MCF 10A (cell line): ENCODE results near the gene NBPF3. TPM values are rescaled to one million over a fixed set of nuclear protein-coding genes. Genes with fewer than 3 reads are reported as not detected.

Source experiments
- BruUV-seq: library from RNA; stranded (reverse); fragments of 400-500 nt; replicated peaks from 2 replicates; lab custom pipeline; 2021; lab: Mats Ljungman, UMichigan
- CTCF ChIA-PET: fragments of 300-600 bp; sonication (Branson Sonifier 250); formaldehyde crosslinking; extraction: SDS; loops from one replicate; lab custom pipeline; 2021; ENCODE audit warnings: antibody characterized with exemption, inconsistent platforms; lab: Yijun Ruan, JAX
- POLR2A ChIA-PET: fragments of 300-600, 350-650 bp; sonication (Branson Sonifier 250); formaldehyde crosslinking; extraction: SDS; loops from one replicate; lab custom pipeline; 2020; ENCODE audit warnings: antibody characterized with exemption, inconsistent platforms; lab: Yijun Ruan, JAX
- DNase-seq: peaks from one replicate; pipeline ENCODE4 v3.0.0-alpha.2; 2018; ENCODE audit not compliant: unreplicated experiment
- H3K27ac Mint-ChIP-seq: one replicate; pipeline ENCODE4 v1.8.0; 2022; ENCODE audit warnings: mild to moderate bottlenecking, low read depth, mixed read lengths; ENCODE audit not compliant: unreplicated experiment
- H3K27me3 Mint-ChIP-seq: one replicate; pipeline ENCODE4 v1.8.0; 2022; ENCODE audit warnings: mixed read lengths; ENCODE audit not compliant: insufficient read depth, unreplicated experiment
- H3K36me3 Mint-ChIP-seq: one replicate; pipeline ENCODE4 v1.8.0; 2022; ENCODE audit warnings: mild to moderate bottlenecking, moderate library complexity, mixed read lengths; ENCODE audit not compliant: insufficient read depth, unreplicated experiment
- H3K4me1 Mint-ChIP-seq: one replicate; pipeline ENCODE4 v1.8.0; 2022; ENCODE audit warnings: mixed read lengths; ENCODE audit not compliant: insufficient read depth, unreplicated experiment
- H3K4me3 Mint-ChIP-seq: one replicate; pipeline ENCODE4 v1.8.0; 2022; ENCODE audit warnings: mild to moderate bottlenecking, moderate library complexity, mixed read lengths; ENCODE audit not compliant: unreplicated experiment
- H3K9me3 Mint-ChIP-seq: one replicate; pipeline ENCODE4 v1.8.0; 2022; ENCODE audit warnings: mixed read lengths; ENCODE audit not compliant: unreplicated experiment
- intact Hi-C: fragments of 100-400 bp; cut with micrococcal nuclease; formaldehyde crosslinking; loops from 2 replicates; pipeline ENCODE4 v1.14.1; 2022
- total RNA-seq: library from RNA; stranded (reverse); gene quantifications from 2 replicates; pipeline ENCODE4 v1.2.3, GENCODE V29; 2022
- TF ChIP-seq, protein P1 (sequence below): fragments of 200-600 bp; IDR thresholded peaks from one replicate; pipeline ENCODE4 v1.8.0; 2022; ENCODE audit warnings: antibody characterized with exemption, mild to moderate bottlenecking; ENCODE audit not compliant: unreplicated experiment

Gene NBPF3
- total RNA-seq, 1 experiment from 2014 or later = 6.5 TPM

DNA sequence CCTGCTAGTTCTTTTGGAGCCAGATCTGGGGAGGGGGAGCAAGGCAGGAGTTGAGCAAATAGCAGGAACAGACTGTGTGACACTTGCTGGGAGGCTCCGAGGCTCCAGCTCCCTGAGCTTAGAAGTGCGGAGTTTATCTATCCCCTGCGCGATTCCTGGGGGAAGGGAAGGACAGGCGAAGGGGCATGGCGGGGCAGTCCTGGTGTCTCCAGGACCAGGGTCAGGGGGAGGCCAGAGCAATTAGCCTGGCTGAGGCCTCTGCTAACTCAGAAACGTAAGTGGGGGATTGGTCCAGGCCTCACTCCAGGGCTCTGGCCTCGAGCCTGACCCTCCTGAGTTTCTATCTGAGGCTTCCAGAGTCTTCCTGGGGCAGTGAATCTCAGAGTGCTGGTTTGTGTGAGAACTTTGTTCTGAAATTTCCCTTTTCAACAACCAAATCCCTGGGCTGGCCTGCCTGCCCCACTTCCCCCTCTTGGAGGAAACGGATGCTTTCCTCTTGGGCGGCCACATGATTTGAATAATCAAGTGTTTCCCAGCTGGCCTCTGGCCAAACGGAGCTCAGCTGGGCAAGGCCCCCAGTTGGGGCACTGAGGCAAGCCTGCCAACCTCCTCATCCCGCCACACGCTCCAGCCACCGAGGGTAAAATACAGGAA, 84.9 kb downstream of the NBPF3 start:
- Mint-ChIP-seq H3K36me3 (no peaks in the 10 kb centered on the region), H3K27me3 (peaks cover 7% of the 10 kb centered on the region), H3K9me3 (no peaks in the 10 kb centered on the region), H3K27ac (no peak overlapping the region), H3K4me1 (no peaks in the 10 kb centered on the region), H3K4me3 (no peak overlapping the region)
- intact Hi-C loops = no loop called here
- ChIA-PET CTCF (interaction anchor here (0.7 to 1.1 kb wide), 2 partner anchors 153 to 1983 kb away, joined by 3 to 4 read pairs; no protein-coding TSS in a partner anchor), POLR2A (no interaction called here)
- BruUV-seq = no TSS peak
- TF ChIP-seq, protein P1, sequence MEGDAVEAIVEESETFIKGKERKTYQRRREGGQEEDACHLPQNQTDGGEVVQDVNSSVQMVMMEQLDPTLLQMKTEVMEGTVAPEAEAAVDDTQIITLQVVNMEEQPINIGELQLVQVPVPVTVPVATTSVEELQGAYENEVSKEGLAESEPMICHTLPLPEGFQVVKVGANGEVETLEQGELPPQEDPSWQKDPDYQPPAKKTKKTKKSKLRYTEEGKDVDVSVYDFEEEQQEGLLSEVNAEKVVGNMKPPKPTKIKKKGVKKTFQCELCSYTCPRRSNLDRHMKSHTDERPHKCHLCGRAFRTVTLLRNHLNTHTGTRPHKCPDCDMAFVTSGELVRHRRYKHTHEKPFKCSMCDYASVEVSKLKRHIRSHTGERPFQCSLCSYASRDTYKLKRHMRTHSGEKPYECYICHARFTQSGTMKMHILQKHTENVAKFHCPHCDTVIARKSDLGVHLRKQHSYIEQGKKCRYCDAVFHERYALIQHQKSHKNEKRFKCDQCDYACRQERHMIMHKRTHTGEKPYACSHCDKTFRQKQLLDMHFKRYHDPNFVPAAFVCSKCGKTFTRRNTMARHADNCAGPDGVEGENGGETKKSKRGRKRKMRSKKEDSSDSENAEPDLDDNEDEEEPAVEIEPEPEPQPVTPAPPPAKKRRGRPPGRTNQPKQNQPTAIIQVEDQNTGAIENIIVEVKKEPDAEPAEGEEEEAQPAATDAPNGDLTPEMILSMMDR = no peak
- no peak for DNase-seq

GRCh38 chr1:21525340-21525717, 85.4 kb downstream of the NBPF3 start:
- POLR2A ChIA-PET = interaction anchor here (1.7 kb wide), 1 partner anchor 9 kb away, joined by 5 read pairs; no protein-coding TSS in a partner anchor
- no peaks in the 10 kb centered on the region for H3K9me3 Mint-ChIP-seq
- BruUV-seq = no TSS peak
- CTCF ChIA-PET = interaction anchor here (0.7 kb wide), 1 partner anchor 1982 kb away, joined by 3 read pairs; no protein-coding TSS in a partner anchor
- no peak for DNase-seq
- H3K36me3 Mint-ChIP-seq = no peaks in the 10 kb centered on the region
- TF ChIP-seq, protein P1 = no peak
- no peak overlapping the region for H3K4me3 Mint-ChIP-seq
- peaks cover 12% of the 10 kb centered on the region for H3K27me3 Mint-ChIP-seq
- intact Hi-C loops = no loop called here
- H3K27ac Mint-ChIP-seq = no peak overlapping the region
- H3K4me1 Mint-ChIP-seq = no peaks in the 10 kb centered on the region

DNA sequence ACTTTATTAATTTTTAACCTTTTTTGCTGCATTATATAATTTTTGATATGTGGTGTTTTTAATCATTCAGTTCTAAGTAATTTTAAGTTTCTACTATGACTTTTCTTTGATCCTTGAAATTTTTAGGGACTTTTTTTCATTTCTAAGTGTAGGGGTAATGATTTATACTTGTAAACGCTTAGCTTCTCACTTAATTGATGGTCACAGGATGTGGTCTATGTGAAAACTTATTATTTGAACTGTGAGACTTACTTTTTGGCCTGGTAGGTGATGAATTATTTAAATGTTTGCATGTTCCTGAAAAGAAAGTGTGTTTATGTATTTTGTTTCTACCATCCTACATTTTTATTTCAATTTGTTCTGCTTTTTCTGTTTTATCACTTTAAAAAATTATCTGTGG, 86.5 kb downstream of the NBPF3 start:
- TF ChIP-seq, protein P1 = no peak
- Mint-ChIP-seq H3K4me1 (no peaks in the 10 kb centered on the region), H3K9me3 (no peaks in the 10 kb centered on the region), H3K27ac (no peak overlapping the region), H3K36me3 (no peaks in the 10 kb centered on the region), H3K4me3 (no peak overlapping the region), H3K27me3 (peaks cover 23% of the 10 kb centered on the region)
- intact Hi-C loops = no loop called here
- ChIA-PET POLR2A (interaction anchor here (0.7 to 1.7 kb wide), 2 partner anchors 10 to 48 kb away, joined by 4 to 5 read pairs; no protein-coding TSS in a partner anchor), CTCF (interaction anchor here (0.6 kb wide), 2 partner anchors 30 to 979 kb away, joined by 3 to 4 read pairs; no protein-coding TSS in a partner anchor)
- no TSS peak for BruUV-seq
- DNase-seq = no peak

- ChIA-PET POLR2A (no interaction called here), CTCF (no interaction called here)
- DNase-seq = no peak
- Mint-ChIP-seq H3K36me3 (no peaks in the 10 kb centered on the region), H3K4me3 (no peak overlapping the region), H3K4me1 (no peaks in the 10 kb centered on the region), H3K27ac (no peak overlapping the region), H3K27me3 (peaks cover 39% of the 10 kb centered on the region), H3K9me3 (no peaks in the 10 kb centered on the region)
- intact Hi-C loops = no loop called here
- TF ChIP-seq, protein P1 = no peak
- no TSS peak for BruUV-seq
These were observed 90.6 kb downstream of the NBPF3 start for GRCh38 chr1:21530368-21531016.
